Measurements from ENCODE around the gene RAI1.

GRCh38 chr17:17692353-17693252 is 11.3 kb downstream of the RAI1 start:
- TF ChIP-seq, protein P1, sequence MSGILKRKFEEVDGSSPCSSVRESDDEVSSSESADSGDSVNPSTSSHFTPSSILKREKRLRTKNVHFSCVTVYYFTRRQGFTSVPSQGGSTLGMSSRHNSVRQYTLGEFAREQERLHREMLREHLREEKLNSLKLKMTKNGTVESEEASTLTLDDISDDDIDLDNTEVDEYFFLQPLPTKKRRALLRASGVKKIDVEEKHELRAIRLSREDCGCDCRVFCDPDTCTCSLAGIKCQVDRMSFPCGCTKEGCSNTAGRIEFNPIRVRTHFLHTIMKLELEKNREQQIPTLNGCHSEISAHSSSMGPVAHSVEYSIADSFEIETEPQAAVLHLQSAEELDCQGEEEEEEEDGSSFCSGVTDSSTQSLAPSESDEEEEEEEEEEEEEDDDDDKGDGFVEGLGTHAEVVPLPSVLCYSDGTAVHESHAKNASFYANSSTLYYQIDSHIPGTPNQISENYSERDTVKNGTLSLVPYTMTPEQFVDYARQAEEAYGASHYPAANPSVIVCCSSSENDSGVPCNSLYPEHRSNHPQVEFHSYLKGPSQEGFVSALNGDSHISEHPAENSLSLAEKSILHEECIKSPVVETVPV (CRISPR knock-in tag; IDR thresholded peaks at IDR 0.05) = no peak
- TF ChIP-seq RARB (CRISPR knock-in tag; IDR thresholded peaks at IDR 0.05) = no peak
- no peak for TF ChIP-seq PPARA (CRISPR knock-in tag; IDR thresholded peaks at IDR 0.05; ENCODE audit: borderline replicate concordance)

All from SK-N-SH treated with all-trans-retinoic acid at 6 μM for 48 hours (cell line).